COLO668 (cell line): ENCODE data around the gene C20orf204.
A peak's percentile ranks its signal among the peaks of the same experiment; 100 is the strongest.

ENCODE experiments used
- DNase-seq: peaks from one replicate; lab custom pipeline; 2025; ENCODE audit not compliant: unreplicated experiment; lab: John Stamatoyannopoulos, UW

C20orf204 gene

GRCh38 chr20:64055396-64055892 is 19.5 kb downstream of the C20orf204 start:
- no peak for DNase-seq

DNA sequence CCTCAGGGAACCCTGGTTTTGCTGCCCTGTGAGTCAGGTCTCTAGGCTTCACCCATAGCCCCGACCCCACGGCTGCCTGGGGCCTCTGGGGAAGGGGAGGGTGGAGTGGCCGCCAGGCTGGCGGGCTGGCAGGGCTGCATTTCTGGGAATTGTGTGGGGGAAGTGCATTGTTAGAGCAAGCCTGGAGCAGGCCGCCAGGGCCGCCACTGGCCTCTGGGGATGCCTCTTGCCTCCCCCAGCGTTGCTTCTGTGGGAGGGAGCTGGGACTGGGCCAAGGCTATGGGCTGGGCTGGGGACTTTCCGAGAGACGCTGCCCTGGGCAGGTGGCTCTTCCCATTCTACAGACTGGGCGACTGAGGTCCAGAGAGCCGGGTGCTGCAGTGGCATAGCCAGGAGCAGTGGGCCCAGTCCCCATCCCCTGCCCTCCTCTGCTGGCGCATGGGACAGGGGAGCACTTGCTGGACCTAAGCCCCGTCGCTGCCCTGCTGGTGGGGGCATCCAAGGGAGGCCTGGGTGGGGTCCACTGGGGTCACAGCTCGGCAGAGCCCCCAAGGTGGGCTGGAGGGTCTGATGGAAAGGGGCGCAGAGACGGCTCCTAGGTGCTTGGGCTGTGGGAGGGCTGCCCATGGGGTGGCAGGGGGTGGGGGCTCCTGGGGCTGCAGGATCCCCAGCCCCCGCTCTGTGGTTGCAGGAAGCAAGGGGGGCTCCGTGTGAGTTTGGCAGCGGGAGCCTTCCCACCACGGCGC is 20.1 kb downstream of the C20orf204 start:
- DNase-seq = no peak

GRCh38 chr20:64056639-64056888 is 20.6 kb downstream of the C20orf204 start:
- DNase-seq = no peak

DNA sequence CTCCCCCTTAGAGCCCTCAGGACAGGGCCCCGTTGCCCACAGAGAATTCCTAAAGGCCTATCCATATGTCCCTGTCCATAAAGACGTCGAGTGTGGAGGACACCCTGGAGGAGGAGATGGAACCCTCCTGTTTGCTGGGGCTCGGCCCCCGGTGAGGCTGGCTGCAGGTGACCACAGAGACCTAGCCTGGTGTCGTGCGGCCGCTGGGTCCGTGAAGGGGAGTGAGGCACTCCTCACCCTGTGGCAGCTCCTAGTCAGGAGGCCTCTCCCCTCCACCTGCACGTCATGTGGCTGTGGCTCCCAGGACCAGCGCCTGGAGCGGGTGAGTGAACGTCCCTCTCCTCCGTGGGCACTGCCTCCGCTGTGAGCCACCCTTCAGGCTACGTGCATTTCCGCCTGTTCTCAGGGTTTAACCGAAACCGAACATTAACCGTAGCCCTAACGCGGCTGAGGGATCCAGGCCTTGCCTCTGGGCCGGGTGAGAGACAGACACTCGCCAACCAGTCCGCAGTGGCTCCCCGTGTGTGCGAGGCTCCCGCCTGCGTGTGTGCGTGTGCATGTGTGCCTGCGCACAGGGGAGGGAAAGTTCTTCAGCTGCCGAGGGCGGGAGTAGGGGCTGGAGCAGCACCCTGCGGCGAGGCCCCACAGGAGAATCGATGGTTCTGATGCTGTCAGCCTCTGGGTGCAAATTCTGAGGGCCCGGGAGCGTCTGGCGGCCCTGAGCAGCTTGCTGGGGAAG is 21.1 kb downstream of the C20orf204 start:
- DNase-seq = peak; percentile 43

DNA sequence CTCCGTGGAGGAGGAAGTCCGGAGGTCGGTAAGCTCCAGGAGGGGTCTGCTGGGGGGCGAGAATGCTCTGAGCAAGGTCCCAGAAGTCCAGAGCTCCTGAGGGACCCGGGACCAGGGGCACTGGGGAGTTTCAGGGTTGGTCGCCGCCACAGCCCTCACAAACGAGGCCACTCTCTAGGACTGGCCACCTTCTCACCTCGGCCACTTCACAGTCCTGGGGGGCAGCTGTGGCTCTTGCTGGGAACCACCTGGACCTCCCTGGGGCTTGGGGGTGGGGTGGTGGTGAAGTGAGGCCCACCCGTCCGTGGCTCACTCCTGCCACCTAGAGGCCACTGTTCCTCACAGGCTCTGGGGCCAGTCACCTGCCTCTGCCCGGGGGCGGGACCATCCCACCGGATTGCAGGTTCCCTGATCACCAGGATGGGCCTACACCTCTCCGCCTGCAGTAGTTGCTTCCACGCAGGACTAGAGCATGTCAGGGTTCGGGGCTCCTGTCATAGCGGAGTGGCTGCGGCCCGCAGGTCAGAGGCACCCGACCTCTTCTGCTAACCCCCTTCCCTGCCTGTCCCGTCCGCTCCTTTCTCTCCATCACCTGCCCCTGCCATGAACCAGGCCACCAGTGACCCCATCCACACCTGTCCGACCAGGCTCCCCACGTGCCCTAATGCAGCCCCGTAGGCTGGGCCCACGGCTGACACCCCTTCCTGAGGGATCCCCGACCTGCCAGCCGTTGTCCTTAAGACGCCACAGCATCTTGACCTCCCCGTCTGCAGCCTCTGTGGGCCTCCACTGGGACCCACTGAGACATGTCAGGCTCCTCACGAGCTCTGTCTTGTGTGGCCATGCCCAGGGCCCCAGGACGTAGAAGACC is 21.9 kb downstream of the C20orf204 start:
- DNase-seq = peak; percentile 78

DNA sequence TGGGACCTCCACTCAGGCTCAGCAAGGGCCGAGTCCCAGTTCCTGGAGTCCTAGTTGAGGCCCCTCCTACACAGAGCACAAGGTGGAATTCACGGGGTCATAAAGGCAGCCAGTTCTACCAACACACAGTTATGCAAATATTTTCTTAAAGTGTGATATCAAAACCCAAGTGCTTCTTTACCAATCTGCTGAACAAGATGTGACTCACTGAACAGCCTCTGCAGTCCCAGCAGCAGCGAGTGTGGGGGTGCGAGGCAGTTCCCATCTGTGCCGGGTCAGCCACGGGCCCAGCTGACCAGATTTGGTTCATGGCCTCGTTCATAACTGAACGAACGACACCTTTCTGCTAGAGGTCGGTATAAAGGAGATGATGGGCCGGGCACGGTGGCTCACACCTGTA is 22.6 kb downstream of the C20orf204 start:
- no peak for DNase-seq

DNA sequence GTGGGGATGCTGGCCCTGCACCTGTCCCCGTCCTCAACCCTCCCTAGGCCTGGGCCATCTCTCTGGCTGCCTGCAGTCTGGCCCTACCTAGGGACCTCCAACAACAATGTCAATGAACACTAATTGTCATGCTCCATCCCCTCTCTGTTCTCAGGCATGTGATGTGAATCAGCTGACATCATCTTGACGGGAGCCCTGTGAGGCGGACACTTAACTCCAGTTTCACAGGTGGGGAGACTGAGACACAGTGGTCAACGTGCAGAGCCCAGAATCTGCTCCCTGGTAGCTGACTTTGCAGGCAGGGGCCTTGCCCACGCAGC is 26.3 kb downstream of the C20orf204 start:
- DNase-seq = no peak

GRCh38 chr20:64062596-64063388 is 26.8 kb downstream of the C20orf204 start, which contains the start of gene TCEA2:
Gene TCEA2, plus strand, starts transcription at chr20:64063198. Its CDS starts 115 bp downstream, at chr20:64063313.
- peak; percentile 98 for DNase-seq

- DNase-seq = peak; percentile 10
Observed at GRCh38 chr20:64063389-64064144, 27.6 kb downstream of the C20orf204 start.

GRCh38 chr20:64064145-64064698 is 28.2 kb downstream of the C20orf204 start:
- no peak for DNase-seq

- peak; percentile 38 for DNase-seq
Observed at GRCh38 chr20:64065062-64065973, 29.3 kb downstream of the C20orf204 start.

GRCh38 chr20:64065974-64066343 is 30.0 kb downstream of the C20orf204 start:
- DNase-seq = no peak

GRCh38 chr20:64067005-64067632 is 31.1 kb downstream of the C20orf204 start:
- no peak for DNase-seq

DNA sequence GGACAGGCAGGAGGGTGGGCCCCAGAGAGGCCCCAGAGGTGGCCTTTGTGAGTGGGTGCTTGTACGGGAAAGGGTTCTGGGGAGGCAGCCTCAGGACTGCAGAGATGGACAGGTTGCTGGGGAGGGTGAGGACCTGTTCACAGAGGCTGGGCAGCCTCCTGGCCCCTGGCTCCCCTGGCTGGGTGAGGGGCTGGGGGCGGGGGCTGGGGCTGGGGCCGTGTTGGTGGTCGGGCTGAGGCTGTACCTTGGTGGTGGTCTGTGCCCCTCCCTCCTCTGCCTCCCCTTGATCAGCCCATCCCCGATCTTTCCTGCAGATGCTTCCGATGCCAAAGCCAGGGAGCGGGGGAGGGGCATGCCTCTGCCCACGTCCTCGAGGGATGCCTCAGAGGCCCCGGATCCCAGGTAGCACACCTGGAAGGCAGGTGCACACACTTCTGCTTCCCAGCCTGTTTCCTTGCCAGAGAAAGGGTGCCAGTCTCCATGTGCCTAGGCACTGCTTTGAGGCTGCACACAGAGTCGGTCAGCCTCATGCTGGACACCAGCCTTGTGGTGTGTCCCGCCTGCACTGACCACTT is 31.8 kb downstream of the C20orf204 start:
- peak; percentile 25 for DNase-seq

- no peak for DNase-seq
Observed at GRCh38 chr20:64068386-64069208, 32.6 kb downstream of the C20orf204 start.

DNA sequence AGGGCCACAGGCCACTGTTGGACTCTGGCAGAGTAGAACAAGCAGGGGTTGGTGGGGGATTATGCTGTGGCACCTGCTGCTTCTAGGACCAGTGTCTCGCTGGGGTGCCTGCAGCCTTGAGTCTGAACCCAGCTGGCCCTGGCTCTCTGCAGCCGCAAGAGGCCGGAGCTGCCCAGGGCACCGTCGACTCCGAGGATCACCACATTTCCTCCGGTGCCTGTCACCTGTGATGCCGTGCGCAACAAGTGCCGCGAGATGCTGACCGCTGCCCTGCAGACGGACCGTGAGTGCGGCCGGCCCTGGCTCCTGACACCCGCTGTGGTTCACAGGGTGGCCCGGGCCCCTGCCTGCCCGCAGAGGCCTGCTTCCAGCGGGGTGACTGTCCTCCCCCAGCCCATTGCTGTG is 33.2 kb downstream of the C20orf204 start:
- no peak for DNase-seq

- peak; percentile 43 for DNase-seq
Observed at GRCh38 chr20:64069614-64070243, 33.7 kb downstream of the C20orf204 start.
